CD14-positive monocyte (primary cell): Measurements from ENCODE around the gene HECTD1. TPM values are rescaled to one million over a fixed set of nuclear protein-coding genes. Genes with fewer than 3 reads are reported as not detected.

Experiments
- DNase-seq, 3 donors: peaks; one replicate each; pipeline ENCODE4 v3.0.0-alpha.2; 2011 to 2022
- H2AFZ ChIP-seq: 2 replicates; pipeline ENCODE4 v1.6.0; 2012; ENCODE audit warnings: mild to moderate bottlenecking, low read depth, low read length, inconsistent platforms; ENCODE audit not compliant: insufficient read depth, poor library complexity, severe bottlenecking
- H3K27ac ChIP-seq, 2 donors: 1 replicate in 1 of 2; 2 replicates in 1 of 2; pipeline ENCODE4 v1.5.1; 2012 to 2013; ENCODE audit warnings: low read length in 2 of 2, control low read depth in 1 of 2, inconsistent platforms in 1 of 2, low read depth in 1 of 2, mild to moderate bottlenecking in 1 of 2
- H3K27me3 ChIP-seq, 2 donors: one replicate each; pipeline versions ENCODE4 v1.6.0 to v1.6.1; 2011 to 2013; ENCODE audit warnings: low read length in 2 of 2; ENCODE audit not compliant: control insufficient read depth in 2 of 2, insufficient read depth in 2 of 2
- H3K36me3 ChIP-seq, 2 donors: replicated peaks in 1 of 2; 1 replicate in 1 of 2; 2 replicates in 1 of 2; pipeline versions ENCODE4 v1.5.1 to v1.6.1; 2012 to 2013; ENCODE audit warnings: low read length in 2 of 2, control low read depth in 1 of 2, inconsistent platforms in 1 of 2, mild to moderate bottlenecking in 1 of 2; ENCODE audit not compliant: insufficient read depth in 2 of 2, control insufficient read depth in 1 of 2
- H3K4me1 ChIP-seq, 2 donors: 1 replicate in 1 of 2; 2 replicates in 1 of 2; pipeline versions ENCODE4 v1.5.1 to v1.6.1; 2012 to 2013; ENCODE audit warnings: low read length in 2 of 2, control low read depth in 1 of 2, inconsistent platforms in 1 of 2, mild to moderate bottlenecking in 1 of 2, moderate library complexity in 1 of 2; ENCODE audit not compliant: insufficient read depth in 2 of 2, control insufficient read depth in 1 of 2
- H3K4me2 ChIP-seq: replicated peaks from 2 replicates; pipeline ENCODE3; 2012; ENCODE audit warnings: low read length, moderate library complexity, mild to moderate bottlenecking; ENCODE audit not compliant: poor library complexity, severe bottlenecking; ENCODE audit errors: extremely low read depth
- H3K4me3 ChIP-seq, 3 experiments: fragments of 200-600 bp in 1 of 3; sonication (generic) in 1 of 3; replicated peaks in 1 of 3; 1 replicate in 2 of 3; 2 replicates in 1 of 3; pipeline ENCODE4 v1.5.1; 2011 to 2013; ENCODE audit warnings: low read length in 3 of 3, mild to moderate bottlenecking in 3 of 3, control low read depth in 2 of 3, low read depth in 2 of 3, inconsistent platforms in 1 of 3, moderate library complexity in 1 of 3
- H3K79me2 ChIP-seq: 2 replicates; pipeline ENCODE4 v1.6.0; 2012; ENCODE audit warnings: mild to moderate bottlenecking, control low read depth, inconsistent platforms, low read length, moderate library complexity; ENCODE audit not compliant: insufficient read depth
- H3K9ac ChIP-seq: 2 replicates; pipeline ENCODE4 v1.6.0; 2017; ENCODE audit warnings: low read length, mild to moderate bottlenecking; ENCODE audit not compliant: insufficient read depth, poor library complexity, severe bottlenecking
- H3K9me3 ChIP-seq, 2 donors: replicated peaks in 1 of 2; 1 replicate in 1 of 2; 2 replicates in 1 of 2; pipeline versions ENCODE4 v1.5.1 to v1.6.1; 2012 to 2013; ENCODE audit warnings: low read length in 2 of 2, control low read depth in 1 of 2; ENCODE audit not compliant: control insufficient read depth in 1 of 2, insufficient read depth in 1 of 2
- H4K20me1 ChIP-seq: 2 replicates; pipeline ENCODE4 v1.6.0; 2012; ENCODE audit warnings: mild to moderate bottlenecking, low read length, control low read depth, moderate library complexity; ENCODE audit not compliant: insufficient read depth
- H3K27ac Mint-ChIP-seq, 7 donors: one replicate each; pipeline ENCODE4 v1.8.0; 2020; ENCODE audit warnings: mild to moderate bottlenecking in 7 of 7, mixed read lengths in 7 of 7, moderate library complexity in 6 of 7, inconsistent platforms in 2 of 7
- H3K27me3 Mint-ChIP-seq, 3 donors: one replicate each; pipeline ENCODE4 v1.8.0; 2021 to 2022; ENCODE audit warnings: low read depth in 3 of 3, mild to moderate bottlenecking in 3 of 3, mixed read lengths in 3 of 3, moderate library complexity in 3 of 3, inconsistent platforms in 1 of 3
- H3K36me3 Mint-ChIP-seq, 2 donors: one replicate each; pipeline ENCODE4 v1.8.0; 2020; ENCODE audit warnings: mixed read lengths in 2 of 2, inconsistent platforms in 1 of 2, mild to moderate bottlenecking in 1 of 2
- H3K4me1 Mint-ChIP-seq: one replicate; pipeline ENCODE4 v1.8.0; 2020; ENCODE audit warnings: mild to moderate bottlenecking, mixed read lengths
- H3K4me3 Mint-ChIP-seq, 2 donors: one replicate each; pipeline ENCODE4 v1.8.0; 2020; ENCODE audit warnings: mild to moderate bottlenecking in 2 of 2, mixed read lengths in 2 of 2, moderate library complexity in 1 of 2
- H3K9me3 Mint-ChIP-seq, 7 donors: one replicate each; pipeline ENCODE4 v1.8.0; 2020 to 2022; ENCODE audit warnings: mixed read lengths in 7 of 7, mild to moderate bottlenecking in 6 of 7, moderate library complexity in 6 of 7, inconsistent platforms in 2 of 7
- WGBS: methylation state at CpG from one replicate; pipeline ENCODE4 v1.1.5; 2013; ENCODE audit warnings: missing lambda C conversion rate; ENCODE audit not compliant: insufficient coverage; 5-methylcytosine and 5-hydroxymethylcytosine counted together
- intact Hi-C, 2 donors: fragments of 100-400 bp; cut with micrococcal nuclease; formaldehyde crosslinking; loops; one replicate each; pipeline versions ENCODE4 v1.15.0 to v1.15.1; 2023
- polyA plus RNA-seq, 3 donors: library from polyadenylated mRNA; depleted of rRNA in 1 of 3; unstranded in 2 of 3; stranded (reverse) in 1 of 3; fragments of 300-500 nt in 2 of 3; fragments of >200 nt in 1 of 3; fragmentation: Illumina TruSeq in 2 of 3; gene quantifications; 1 replicate in 2 of 3; 2 replicates in 1 of 3; pipeline ENCODE4 v1.2.3, GENCODE V29; 2012 to 2021
- TF ChIP-seq, protein P1 (sequence below): fragments of 200-600 bp; IDR thresholded peaks from one replicate; pipeline ENCODE4 v1.8.0; 2022; ENCODE audit warnings: antibody characterized with exemption, mild to moderate bottlenecking

The HECTD1 gene
- polyA plus RNA-seq, 3 donors, result 12.7 to 55.9 (median 21.5) TPM

DNA sequence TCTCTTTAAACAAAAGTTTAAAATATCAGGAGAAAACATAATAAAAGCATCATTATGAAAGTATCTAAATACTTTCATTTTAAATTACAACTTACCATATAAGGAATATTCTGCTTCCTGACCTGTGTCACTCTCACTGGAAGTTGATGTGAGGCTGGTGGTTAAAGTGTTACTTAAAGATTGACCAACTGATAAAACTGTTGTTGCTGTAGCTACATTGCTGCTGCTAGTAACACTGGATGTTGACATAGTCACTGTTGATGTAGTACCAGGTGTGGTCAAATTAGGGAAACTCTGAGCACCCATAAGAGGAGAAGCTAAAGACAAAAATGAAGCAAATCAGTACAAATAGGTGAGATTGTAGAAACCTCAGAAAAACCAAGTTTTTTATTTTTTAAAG is 79.9 kb downstream of the HECTD1 start:
- Histone ChIP-seq H3K36me3 (peaks cover 79 to 96% of the 10 kb centered on the region in 2 donors), H3K9ac (no peak overlapping the region), H4K20me1 (peaks cover 24% of the 10 kb centered on the region), H3K27me3 (no peaks in the 10 kb centered on the region), H3K4me2 (no peak overlapping the region), H3K9me3 (no peaks in the 10 kb centered on the region), H3K4me1 (peaks cover 4 to 7% of the 10 kb centered on the region in 2 donors), H3K4me3 (no peak overlapping the region), H3K79me2 (peaks cover 10% of the 10 kb centered on the region), H3K27ac (no peak overlapping the region), H2AFZ (no peak overlapping the region)
- H3K36me3 Mint-ChIP-seq, result peaks cover 59 to 76% of the 10 kb centered on the region in 2 donors
- intact Hi-C loops, result no loop called here
- H3K27me3 Mint-ChIP-seq, result peaks cover 0 to 1% (median 0%) of the 10 kb centered on the region in 3 donors
- H3K4me3 Mint-ChIP-seq, result no peak overlapping the region
- peak overlapping the region in 1 of 7 donors; percentile 14 for H3K27ac Mint-ChIP-seq
- H3K9me3 Mint-ChIP-seq, result no peaks in the 10 kb centered on the region
- DNase-seq, result no peak
- peaks cover 11% of the 10 kb centered on the region for H3K4me1 Mint-ChIP-seq
- TF ChIP-seq, protein P1, sequence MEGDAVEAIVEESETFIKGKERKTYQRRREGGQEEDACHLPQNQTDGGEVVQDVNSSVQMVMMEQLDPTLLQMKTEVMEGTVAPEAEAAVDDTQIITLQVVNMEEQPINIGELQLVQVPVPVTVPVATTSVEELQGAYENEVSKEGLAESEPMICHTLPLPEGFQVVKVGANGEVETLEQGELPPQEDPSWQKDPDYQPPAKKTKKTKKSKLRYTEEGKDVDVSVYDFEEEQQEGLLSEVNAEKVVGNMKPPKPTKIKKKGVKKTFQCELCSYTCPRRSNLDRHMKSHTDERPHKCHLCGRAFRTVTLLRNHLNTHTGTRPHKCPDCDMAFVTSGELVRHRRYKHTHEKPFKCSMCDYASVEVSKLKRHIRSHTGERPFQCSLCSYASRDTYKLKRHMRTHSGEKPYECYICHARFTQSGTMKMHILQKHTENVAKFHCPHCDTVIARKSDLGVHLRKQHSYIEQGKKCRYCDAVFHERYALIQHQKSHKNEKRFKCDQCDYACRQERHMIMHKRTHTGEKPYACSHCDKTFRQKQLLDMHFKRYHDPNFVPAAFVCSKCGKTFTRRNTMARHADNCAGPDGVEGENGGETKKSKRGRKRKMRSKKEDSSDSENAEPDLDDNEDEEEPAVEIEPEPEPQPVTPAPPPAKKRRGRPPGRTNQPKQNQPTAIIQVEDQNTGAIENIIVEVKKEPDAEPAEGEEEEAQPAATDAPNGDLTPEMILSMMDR, result no peak

DNA sequence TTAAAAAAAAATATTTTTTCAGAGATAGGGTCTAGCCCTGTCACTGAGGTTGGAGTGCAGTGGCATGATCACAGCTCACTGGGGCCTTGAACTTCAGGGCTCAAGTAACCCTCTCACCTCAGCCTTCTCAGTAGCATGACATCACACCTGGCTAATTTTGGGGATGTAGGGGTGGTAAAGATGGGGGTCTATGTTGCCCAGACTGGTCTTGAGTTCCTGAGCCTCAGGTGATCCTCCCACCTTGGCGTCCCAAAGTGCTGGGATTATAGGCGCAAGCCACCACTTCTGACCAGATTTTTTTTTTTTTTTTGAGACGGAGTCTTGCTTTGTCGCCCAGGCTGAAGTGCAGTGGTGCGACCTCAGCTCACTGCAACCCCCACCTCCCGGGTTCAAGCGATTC is 80.9 kb downstream of the HECTD1 start:
- Histone ChIP-seq H3K4me3 (no peak overlapping the region), H3K27ac (no peak overlapping the region), H3K27me3 (no peaks in the 10 kb centered on the region), H3K4me2 (no peak overlapping the region), H3K4me1 (peaks cover 4 to 7% of the 10 kb centered on the region in 2 donors), H3K9me3 (no peaks in the 10 kb centered on the region), H3K36me3 (peaks cover 79 to 96% of the 10 kb centered on the region in 2 donors), H3K9ac (no peak overlapping the region), H4K20me1 (peaks cover 24% of the 10 kb centered on the region), H3K79me2 (peaks cover 10% of the 10 kb centered on the region), H2AFZ (no peak overlapping the region)
- Mint-ChIP-seq H3K27me3 (peaks cover 0 to 1% (median 0%) of the 10 kb centered on the region in 3 donors), H3K9me3 (no peaks in the 10 kb centered on the region), H3K27ac (no peak overlapping the region), H3K4me3 (no peak overlapping the region), H3K4me1 (peaks cover 11% of the 10 kb centered on the region), H3K36me3 (peaks cover 64 to 79% of the 10 kb centered on the region in 2 donors)
- WGBS, result no CpG with 5 or more reads among the region's 7 CpGs
- TF ChIP-seq, protein P1, result no peak
- DNase-seq, result no peak
- intact Hi-C loops, result no loop called here
